NCI-H1930 (cell line): Measurements from ENCODE around the gene DPEP3.
A peak's percentile ranks its signal among the peaks of the same experiment; 100 is the strongest.
"Not testable (repeated sequence)": the region's sequence is repeated elsewhere in the genome, so short reads cannot be mapped to it uniquely, and the experiment has no call there.

Experiments used
- DNase-seq, 2 experiments: peaks; one replicate each; lab custom pipeline; 2025; lab: John Stamatoyannopoulos, UW

DPEP3 gene

DNA sequence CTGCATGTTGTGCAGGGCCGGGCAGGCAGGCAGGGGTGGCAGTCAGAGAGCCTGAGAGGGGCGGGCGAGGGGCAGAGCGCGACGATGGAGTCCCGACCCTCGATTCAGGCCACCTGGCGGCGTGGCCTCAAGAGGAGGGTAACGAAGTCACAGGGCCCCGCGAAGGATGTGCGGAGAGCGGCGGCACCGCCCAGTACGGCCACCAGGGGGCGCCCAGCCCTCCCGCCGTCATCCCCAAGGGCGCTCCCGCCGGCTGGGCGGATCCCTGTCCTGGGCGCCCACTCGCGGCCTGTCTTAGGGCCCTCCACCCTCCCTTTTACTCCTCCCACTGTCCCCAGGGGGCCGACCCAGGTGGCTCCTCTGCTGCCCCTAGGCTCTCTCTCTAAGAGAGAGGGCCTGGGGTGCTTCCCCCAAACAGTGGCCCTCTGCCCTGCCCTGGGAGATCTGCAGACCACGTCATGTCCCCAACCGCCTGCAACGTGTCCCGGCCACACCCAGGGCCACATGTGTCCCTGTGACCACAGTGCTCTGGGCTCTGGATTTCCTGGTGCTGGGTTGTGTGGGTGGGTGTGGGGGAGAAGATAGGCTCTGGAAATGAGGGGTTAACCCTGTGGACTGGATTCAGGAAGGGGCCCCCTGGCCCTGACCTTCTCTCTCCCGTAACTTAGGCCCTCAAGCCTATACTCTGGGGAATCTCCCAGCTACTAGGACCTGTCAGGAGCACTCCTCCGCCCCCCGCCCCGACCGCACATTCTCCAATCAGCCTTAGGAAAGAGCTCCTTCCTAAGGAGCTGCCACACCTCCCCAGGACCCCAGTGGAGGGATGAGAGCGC lies 13.1 kb upstream of the DPEP3 start:
- DNase-seq: peak; percentile 38 to 46

DNA sequence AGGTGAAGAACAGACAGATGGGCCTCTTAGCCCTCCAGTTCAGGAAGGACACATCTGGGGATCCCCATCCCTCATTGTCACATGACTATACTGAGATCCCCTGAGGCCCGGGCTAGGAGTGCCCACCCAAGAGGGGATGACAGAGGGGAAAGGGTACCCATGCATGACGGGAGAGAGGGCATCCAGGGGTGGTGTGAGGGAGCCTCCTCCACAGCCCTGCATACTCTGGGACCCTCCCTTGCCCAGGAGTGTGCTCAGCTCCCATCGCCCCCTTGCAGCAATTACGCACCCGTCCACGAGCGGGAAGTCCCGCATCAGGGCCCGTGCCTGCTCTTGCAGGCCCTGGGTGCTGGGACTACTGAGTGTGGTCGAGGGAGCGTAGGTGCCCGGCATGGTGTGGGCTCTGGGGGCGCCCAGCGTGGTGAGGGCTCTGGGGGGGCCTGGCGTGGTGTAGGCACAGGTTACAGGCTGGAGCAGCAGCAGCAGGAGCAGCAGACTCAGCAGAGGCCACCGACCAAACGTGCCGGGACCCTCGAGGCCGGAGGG lies 12.4 kb upstream of the DPEP3 start:
- no peak for DNase-seq

DNA sequence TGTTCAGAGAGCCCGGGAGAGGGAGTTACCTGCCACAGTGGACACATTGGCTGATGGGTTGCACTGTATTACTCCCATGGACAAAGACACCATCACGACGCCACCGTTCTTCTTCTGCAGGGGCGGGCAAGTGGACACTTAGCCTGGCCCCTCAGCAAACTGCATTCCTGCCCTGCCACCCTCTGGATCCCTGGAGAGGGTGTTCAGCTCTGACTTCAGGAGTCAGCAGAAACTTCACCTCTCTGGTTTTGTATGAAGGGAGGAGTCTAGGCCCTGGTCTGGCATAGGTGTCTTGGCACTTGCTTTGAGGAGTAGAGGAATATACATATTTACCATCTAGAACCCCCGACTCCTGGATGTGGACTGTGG lies 9.7 kb upstream of the DPEP3 start:
- no peak for DNase-seq

DNA sequence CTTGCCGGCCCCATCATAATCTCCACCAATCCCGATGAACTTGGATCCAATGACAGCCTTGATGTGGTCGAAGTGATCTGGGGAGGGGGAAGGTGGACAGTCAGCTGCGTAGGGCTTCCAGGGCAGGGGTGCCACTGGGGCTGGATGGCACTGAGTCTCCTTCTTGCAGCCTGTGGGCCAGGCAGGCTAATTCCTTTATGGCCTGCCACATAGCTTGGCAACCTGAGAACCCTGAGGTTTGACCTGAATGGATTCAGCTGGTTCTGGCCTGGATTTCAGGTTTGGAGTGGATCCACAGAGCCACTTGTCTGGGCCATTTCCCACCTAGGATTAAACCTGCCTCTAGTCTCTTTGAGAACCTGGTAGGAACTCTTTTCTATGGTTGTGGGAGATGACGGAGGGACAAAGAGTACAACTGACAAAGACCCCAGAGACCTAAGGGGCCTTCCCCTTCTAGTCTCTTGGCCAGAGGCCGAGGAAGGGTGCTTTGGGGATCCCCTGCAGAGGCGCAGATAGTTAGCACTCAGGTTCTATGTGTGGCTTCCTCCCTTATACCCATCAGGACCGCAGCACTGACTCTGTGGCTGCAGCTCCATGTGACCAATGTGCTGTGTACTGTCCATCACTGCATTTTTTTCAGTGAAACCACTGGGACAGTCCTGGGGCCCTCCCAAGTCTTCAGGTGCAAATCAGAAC lies 9.2 kb upstream of the DPEP3 start:
- no peak for DNase-seq

DNA sequence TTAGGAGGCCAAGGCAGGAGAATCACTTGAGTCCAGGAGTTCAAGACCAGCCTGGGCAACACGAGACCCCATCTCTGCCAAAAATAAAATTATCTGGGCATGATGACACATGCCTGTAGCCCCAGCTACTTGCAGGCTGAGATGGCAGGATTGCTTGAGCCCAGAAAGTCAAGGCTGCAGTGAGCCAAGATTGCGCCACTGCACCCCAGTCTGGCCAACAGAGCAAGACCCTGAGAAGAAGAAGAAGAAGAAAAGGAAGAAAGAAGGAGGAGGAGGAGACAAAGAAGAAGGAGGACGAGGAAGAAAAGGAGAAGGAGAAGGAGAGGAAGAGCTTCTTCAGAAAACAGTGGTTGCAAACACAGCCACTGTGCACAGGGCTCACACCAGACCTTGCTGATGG lies 8.4 kb upstream of the DPEP3 start:
- DNase-seq: no peak

DNA sequence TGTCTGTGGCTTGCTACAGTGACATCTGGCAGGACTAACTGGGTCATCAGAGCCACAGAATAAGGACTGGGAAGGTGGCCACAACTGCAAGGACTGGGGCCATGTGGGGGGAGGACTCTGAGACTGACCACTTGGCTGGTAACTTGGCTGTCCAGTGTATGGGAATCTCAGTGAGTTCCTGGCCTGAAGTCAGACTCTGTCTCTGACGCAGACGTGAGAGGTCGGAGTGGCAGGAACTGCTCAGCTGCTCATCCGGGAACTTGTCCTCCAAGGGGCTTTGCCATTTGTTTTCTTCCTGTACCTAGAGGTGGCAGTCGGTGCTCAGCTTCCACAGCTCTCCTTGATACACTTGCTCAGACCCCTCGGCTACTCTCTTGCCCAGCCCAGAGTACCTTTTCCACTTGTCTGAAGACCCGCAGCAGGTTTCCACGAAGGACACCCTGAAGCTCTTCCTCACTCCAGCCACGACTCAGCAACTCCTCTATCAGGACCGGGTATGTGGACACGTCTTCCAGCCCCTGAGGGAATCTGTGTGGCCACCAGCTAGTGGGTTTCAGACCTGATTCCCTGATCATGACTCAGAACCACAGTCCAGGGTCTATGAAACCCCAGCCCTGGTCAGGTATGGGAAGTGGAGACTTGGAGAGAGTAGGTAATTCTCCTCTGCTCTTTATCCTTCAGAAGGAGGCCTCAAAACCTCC lies 7.3 kb upstream of the DPEP3 start:
- DNase-seq: no peak

DNA sequence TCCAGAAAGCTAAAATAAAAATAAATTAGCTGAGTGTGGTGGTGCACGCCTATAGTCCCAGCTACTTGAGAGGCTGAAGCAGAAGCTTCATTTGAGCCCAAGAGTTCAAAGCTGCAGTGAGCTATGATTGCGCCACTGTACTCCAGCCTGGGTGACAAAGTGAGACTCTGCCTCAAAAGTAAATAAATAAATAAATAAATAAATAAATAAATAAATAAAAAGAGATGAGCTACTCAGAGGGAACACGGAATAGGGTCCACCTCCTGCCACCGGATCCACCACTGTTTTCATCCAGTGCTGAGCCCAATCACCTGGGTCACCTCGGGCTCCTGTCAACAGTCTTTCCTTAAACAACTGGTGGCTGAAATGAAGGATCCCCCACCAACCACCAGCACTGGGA lies 6.7 kb upstream of the DPEP3 start:
- DNase-seq: no peak

DNA sequence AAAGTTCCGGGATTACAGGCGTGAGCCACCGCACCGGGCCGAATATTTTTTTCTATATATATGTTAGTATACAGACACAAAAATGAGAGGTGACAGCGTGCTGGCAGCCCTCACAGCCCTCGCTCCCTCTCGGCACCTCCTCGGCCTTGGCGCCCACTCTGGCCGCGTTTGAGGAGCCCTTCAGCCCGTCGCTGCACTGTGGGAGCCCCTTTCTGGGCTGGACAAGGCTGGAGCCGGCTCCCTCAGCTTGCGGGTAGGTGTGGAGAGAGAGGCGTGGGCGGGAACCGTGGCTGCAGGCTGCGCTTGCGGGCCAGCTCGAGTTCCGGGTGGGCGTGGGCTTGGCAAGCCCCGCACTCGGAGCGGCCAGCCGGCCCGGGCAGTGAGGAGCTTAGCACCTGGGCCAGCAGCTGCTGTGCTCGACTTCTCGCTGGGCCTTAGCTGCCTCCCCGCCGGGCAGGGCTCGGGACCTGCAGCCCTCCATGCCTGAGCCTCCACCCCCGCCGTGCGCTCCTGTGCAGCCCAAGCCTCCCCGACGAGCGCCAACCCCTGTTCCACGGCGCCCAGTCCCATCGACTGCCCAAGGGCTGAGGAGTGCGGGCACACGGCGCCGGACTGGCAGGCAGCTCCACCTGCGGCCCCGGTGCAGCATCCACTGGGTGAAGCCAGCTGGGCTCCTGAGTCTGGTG lies 1.9 kb upstream of the DPEP3 start:
- DNase-seq: no peak

DNA sequence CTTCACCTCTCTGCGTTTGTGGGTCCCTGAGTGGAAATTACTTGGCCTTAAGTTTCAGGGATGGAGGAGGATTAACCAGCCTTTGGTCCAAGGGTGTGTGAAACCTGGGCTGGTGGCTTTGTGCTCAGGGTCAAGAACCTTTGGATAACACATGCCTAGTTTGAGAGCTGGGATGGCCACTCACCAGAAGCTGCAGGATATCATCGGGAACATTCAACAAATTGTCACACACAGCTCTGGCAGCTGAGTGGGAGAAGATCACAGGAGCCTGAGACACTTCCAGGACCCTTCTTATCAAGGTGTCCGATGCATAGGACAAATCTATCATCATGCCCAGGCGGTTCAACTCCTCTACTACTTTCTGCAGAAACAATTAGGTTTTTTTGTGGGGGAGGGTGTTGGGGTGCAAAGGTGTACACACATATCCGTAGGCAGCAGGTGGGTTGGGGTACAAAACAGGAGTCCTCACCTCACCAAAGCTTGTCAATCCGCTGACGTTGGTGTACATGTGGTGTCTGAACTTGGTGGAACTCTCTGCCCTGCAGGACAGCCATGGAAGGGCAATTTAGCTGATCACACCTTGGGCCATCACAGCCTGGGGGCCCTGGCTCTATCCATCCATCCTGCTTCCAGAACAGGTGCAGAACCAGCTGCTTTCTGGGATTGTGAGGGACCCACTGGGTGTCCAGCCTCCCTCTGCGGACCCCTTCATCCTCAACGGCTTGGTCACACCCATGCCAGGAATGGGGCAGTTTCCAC lies 2.7 kb downstream of the DPEP3 start:
- DNase-seq: no peak

DNA sequence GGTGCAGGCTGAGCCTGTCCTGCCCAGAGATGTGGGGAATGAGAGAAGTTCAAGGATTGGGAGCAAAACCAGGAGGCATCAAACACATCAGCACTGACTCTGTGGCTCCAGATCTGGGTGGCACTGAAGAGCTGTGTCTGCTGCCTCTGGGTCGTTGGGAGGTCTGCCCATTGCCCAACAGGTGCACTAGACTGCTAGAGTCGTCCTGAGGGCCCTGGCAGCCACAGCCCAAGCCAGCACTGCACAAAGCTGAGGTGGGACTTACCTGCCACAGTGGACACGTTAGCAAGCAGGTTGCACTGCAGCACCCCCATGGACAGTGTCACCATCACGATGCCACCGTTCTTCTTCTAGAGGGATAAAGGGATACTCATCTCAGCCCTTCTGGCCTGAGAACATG lies 3.3 kb downstream of the DPEP3 start:
- no peak for DNase-seq

DNA sequence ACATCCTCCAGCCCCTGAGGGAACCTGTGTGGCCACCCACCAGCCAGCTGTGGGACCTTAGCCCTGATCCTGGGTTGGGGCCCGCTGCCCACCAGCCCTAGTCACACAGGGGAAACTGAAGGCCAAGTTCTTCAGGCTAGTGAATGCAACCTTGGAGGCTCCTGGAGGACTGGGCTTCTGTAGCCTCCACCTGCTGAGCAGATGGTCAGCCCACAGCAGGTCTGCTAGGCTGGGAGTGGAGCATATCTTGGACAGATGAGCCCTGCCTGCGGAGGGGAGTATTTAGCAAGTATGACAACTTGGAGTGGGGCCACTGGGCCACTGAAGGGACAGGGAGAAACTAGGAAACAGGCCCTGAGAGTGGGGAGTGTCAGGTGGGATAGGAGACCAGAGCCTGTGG lies 4.1 kb downstream of the DPEP3 start:
- DNase-seq: no peak

DNA sequence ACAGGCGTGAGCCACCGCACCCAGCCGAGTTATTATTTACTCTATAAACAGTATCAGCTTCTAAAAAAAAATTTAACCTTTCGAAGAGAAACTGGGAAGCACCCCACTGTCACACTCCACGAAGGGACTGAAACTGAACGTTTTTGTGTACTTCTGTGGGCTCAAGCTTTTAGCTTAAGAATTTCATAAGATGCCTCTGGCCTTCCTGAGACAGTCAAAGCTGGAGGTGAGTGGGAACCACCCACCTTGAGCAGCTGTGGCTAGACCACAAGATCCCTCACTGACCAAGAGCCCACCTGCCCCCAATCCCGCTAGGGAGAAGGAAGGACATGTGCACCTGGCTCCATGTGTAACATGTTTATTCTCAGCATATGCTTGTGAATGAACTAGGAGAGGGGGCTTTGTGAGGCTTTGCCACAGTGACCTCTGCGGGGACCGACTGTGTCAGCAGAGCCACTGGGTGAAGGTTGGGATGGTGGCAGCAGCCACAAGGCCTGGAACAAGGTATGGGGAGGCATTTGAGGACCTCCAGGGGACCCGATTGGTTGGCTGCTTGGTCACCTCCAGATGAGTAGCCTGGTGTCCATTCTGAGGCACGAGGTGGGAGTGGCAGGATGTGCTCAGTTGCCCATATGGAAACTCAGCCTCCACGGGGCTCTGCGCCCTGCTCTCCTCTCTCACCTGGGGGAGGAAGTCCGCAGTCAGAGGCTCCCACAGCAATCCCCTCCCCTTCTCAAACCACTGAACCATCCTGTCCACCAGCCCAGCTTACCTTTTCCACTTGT lies 4.8 kb downstream of the DPEP3 start:
- DNase-seq: no peak

DNA sequence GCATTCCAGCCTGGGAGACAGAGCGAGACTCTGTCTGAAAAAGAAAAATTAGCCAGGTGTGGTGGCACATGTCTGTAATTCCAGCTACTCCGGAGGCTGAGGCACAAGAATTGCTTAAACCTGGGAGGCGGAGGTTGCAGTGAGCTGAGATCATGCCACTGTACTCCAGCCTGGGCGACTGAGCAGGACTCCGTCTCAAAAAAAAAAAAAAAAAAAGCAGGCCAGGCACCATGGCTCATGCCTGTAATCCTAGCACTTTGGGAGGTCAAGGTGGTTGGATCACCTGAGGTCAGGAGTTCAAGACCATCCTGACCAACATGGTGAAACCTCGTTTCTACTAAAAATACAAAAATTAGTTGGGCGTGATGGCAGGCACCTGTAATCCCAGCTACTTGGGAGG lies 8.0 kb downstream of the DPEP3 start:
- not testable (repeated sequence) for DNase-seq

DNA sequence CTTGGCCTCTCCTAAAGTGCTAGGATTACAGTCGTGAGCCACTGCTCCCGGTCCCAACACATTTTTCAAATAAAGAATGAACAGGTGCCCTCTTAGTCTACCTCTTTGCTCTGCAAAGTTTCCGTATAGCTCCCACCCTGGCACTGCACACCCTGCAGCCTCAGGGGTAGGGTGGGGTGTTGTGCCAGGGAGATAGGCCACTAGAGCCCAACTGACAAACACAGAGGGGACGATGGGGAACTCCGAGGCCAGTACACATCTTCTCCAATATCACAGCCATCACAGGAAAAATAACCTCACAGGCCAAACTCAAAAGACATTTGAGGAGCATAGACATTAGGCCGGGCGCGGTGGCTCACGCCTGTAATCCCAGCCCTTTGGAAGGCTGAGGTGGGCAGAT lies 9.2 kb downstream of the DPEP3 start:
- no peak for DNase-seq

DNA sequence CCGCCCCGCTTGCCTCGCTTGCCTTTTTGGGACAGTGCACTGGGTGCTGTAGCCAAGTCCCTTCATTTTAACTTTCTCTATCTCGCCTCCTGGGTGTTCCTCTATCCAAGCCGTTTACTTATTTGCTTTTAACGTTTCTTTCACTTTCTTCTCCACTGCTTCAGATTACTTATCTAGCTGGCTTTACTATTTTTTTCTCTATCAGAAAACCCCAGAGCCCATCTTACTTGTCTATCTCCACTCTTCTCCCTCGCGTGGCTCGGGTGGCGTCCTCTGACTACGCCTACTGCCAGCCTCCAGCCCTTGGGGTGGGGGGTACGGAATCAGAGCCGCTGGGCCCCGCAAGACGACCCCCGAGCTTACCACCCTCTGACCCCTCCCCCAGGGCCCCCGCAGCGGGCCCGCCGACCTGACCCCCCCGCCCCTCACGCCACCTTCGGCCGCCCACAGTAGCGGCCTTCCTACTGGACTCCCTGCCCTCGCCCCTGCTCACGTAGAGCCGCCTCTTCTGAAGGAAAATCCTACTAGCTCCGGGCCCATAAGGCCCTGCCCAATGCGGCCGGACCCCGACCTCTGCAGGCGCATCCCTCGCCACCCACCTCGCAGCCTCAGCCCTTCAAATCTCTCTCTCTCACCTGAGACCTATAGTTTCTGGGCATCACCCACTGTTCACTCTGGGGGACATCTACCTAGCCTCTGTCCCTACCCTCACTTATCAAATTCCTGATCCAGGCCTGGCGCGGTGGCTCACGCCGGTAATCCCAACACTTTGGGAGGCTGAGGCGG lies 10.9 kb downstream of the DPEP3 start:
- DNase-seq: no peak

DNA sequence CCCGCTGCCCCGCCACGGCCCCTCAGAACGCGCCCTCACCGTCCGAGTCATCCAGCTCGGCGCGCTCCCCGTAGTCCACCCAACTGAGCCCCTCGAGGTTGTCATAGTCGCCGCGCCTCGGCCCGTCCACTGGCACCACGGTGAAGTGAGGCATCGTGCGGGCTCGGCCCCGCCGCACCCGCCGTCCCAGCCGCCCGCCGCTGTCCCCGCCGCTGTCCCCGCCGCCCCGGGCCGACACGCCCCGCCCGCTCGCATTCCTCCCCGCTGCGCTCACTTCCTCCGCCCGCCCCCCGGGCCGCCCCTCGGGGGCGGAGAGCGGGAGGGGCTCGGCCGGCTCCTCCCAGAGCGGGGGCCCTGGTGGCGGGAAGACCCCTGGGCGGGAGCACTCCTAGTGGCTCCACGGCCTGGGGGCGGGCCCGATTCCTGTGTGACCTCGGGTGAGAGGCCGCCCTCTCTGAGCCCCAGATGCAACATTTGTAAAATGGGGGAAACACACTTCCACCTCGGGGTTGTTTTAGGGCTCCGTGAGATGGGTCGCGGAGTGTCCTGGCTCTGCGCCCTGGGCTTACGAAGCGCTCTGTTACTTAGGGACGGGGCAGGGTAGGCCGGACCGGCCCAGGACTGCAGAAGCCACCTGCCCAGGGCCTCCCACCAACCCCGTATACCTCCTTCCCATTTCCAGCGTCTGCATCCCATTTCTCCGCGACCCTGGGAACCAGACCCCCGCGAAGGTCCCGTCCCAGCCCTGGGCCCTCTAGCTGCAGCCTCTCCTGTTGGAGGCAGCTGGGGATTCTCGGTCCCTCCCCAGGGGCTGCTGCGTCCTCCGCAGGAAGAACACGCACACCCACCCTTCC lies 11.7 kb downstream of the DPEP3 start, which contains the start of gene SLC12A4:
SLC12A4 (minus strand) TSS at position 238 of the 854 bp plus-strand sequence; CDS start at position 154, 84 bp downstream.
- no peak for DNase-seq

DNA sequence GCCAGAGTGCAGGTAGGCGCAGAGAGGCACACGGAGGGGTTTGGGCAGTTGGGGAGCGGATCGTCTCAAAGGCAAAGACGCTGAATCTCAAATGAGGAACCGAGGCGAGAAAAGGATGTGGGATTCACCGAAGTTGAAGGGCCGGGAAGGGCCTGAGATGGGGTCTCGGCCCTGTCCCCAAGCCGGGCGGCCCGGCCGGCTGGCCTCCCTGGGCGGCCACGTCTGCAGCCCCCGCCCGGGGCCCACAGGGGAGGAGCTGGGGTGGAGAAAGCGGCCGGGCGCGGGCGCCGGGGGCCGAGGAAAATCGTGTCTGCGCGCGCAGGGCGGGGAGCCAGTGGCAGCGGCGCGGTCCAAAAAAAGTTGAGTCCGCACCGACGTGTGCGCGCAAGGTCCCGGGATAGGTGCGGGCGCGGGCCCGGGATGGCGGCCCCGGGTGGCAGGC lies 12.3 kb downstream of the DPEP3 start:
- DNase-seq: no peak

DNA sequence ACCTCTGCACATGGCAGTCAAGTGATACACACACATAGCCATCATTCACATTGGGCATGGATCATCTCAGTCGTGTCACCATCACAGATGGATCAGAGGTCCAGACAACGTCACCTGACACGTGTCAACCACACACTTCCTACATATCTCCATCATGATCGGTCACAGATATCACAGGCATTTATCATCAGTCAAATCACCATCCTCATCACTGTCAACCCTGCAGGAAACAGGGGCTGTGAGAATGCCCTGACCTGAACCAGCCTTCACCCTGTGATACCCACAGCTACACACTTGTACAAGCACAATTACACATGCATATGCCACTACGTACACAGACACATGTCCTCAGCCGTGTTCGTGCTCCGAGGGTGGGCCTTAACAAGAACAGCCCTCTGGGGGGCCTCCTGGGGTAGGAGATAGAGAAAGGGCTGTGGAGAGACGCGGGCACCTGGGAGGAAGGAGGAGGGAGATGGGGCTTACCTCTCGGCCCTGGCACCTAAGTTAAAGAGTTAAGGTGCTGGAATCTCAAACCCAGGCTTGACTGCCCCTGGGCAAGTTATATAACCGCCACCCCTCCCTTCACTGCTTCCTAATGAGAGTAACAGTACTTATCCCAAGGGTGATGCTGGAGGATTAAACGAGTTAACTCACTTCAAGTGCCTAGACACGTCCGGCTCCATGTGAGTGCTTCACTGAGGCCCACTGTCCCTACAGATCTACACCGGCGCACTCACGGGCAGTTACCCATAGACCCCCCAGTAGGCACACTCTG lies 12.9 kb downstream of the DPEP3 start:
- no peak for DNase-seq
